RWPE1 (cell line): ENCODE measurements around the gene EXOSC2.

Experiments
- CTCF ChIA-PET: fragments of 350-600 bp; sonication (Branson Sonifier 250); formaldehyde crosslinking; extraction: SDS; loops from one replicate; lab custom pipeline; 2021; lab: Yijun Ruan, JAX
- POLR2A ChIA-PET: fragments of 400-600 bp; formaldehyde crosslinking; extraction: SDS; loops from one replicate; lab custom pipeline; 2020; ENCODE audit warnings: antibody characterized with exemption; ENCODE audit not compliant: low non-redundant PET; lab: Yijun Ruan, JAX
- DNase-seq: peaks from one replicate; pipeline ENCODE4 v3.0.0; 2012; ENCODE audit warnings: low spot score
- H3K27ac ChIP-seq: fragments of 450-650 bp; 2 replicates; pipeline ENCODE4 v1.5.1; 2017
- CTCF ChIP-seq: fragments of 450-650 bp; conservative IDR thresholded peaks from 2 replicates; pipeline ENCODE4 v1.5.1; 2017; ENCODE audit warnings: low read depth, mild to moderate bottlenecking

The EXOSC2 gene

GRCh38 chr9:130732793-130733221 is 39.2 kb downstream of the EXOSC2 start:
- POLR2A ChIA-PET: no interaction called here
- H3K27ac ChIP-seq: no peak overlapping the region
- DNase-seq: no peak
- no peak for TF ChIP-seq CTCF
- CTCF ChIA-PET: interaction anchor here (0.6 to 0.7 kb wide), 2 partner anchors 133 to 779 kb away, joined by 3 to 4 read pairs; no protein-coding TSS in a partner anchor

GRCh38 chr9:130735566-130735965 is 42.0 kb downstream of the EXOSC2 start:
- DNase-seq: no peak
- H3K27ac ChIP-seq: no peak overlapping the region
- CTCF ChIA-PET: interaction anchor here (0.5 to 0.8 kb wide), 2 partner anchors 34 to 134 kb away, joined by 3 read pairs; no protein-coding TSS in a partner anchor
- POLR2A ChIA-PET: no interaction called here
- no peak for TF ChIP-seq CTCF

GRCh38 chr9:130736834-130737233 is 43.3 kb downstream of the EXOSC2 start:
- CTCF ChIA-PET: interaction anchor here (1.0 kb wide), 1 partner anchor 20 kb away, joined by 3 read pairs; no protein-coding TSS in a partner anchor
- H3K27ac ChIP-seq: no peak overlapping the region
- TF ChIP-seq CTCF: no peak
- POLR2A ChIA-PET: no interaction called here
- no peak for DNase-seq

GRCh38 chr9:130738281-130738680 is 44.7 kb downstream of the EXOSC2 start:
- TF ChIP-seq CTCF: no peak
- ChIA-PET POLR2A (no interaction called here), CTCF (interaction anchor here (1.1 kb wide), 1 partner anchor 128 kb away, joined by 3 read pairs; no protein-coding TSS in a partner anchor)
- DNase-seq: no peak
- H3K27ac ChIP-seq: no peak overlapping the region

DNA sequence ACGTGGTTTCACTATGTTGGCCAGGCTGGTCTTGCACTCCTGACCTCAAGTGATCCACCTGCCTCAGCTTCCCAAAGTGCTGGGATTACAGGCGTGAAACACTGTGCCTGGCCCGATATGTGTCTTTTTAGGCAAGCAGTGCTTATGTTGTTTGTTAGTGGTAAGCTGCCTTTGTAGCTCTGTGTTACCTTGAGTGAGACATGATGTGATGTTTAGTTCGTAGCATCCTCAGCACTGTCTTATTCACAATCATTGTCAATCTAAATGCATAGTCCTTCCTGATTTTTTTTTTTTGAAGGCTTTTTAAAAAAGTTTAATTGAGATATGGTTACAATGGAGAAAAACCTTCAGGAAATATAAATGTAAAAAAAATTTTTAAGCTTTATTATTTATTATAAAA is 45.5 kb downstream of the EXOSC2 start:
- DNase-seq: no peak
- CTCF ChIA-PET: interaction anchor here (0.6 to 1.1 kb wide), 2 partner anchors 12 to 127 kb away, joined by 3 to 4 read pairs; no protein-coding TSS in a partner anchor
- H3K27ac ChIP-seq: no peak overlapping the region
- no peak for TF ChIP-seq CTCF
- POLR2A ChIA-PET: no interaction called here

DNA sequence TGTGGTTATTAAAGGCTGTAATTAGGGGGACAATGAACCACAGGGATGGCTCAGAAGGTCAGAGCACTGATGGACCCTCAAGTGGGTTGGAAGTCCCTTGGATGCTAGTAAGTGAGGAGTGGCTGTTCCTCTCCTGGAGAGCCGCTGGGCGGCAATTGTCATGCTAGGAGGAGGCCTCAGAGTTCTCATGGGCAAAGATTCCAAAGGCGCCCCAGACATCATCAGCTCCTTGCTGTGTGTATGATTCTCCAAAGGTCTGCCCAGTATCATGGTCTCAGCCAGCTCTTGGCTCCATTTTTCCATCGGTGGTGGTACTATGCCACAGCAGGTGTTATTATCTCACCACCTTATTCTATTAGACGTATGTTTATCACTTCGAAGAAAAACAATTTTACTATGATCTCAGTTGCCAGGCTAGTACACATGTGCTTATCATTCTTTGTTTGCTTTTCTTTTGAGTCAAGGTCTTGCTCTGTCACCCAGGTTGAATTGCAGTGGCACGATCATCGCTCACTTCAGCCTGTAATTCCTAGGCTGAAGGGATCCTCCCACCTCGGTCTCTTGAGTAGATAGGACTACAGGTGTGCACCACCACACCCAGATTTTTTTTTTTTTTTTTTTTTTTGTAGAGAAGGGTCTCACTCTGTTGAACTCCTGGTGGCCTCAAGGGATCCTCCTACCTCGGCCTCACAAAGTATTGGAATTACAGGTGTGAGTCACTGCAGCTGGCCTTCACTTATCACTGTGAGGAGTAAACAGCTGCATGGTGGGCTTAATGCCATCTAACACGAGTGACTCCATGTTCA is 46.8 kb downstream of the EXOSC2 start:
- no peak for DNase-seq
- H3K27ac ChIP-seq: no peak overlapping the region
- POLR2A ChIA-PET: no interaction called here
- no peak for TF ChIP-seq CTCF
- CTCF ChIA-PET: interaction anchor here (0.6 kb wide), 1 partner anchor 31 kb away, joined by 3 read pairs; no protein-coding TSS in a partner anchor
